Measurements from ENCODE around the gene CCT2. TPM values are rescaled to one million over a fixed set of nuclear protein-coding genes. Genes with fewer than 3 reads are reported as not detected.

The CCT2 gene
- total and polyA plus RNA-seq, 9 of the 15 experiments (the other 6 are each of a cell fraction or from before 2014, with no cell fraction given), result 341 to 738 (median 490) TPM

DNA sequence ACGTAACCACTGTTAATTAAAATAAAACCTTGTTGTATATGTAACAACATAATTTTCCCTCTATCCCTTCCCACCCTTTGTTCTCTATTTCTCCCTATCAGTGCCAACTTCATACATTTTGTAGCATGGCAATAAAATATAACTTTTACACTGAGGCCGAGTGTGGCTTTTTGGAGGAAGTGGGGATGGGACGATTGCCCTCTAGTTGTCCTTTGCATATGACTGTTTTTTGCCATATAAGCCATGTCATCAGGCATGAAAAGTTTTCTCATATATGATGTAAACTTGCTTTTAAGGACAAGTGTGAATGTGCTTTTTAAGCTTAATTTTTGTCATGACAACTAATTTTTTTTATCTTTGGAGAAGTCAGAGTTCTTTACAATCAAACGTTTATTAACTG is 6.2 kb upstream of the CCT2 start (continued):
- TF ChIP-seq SMARCC2 (IDR thresholded peaks at IDR 0.05; ENCODE audit: low read depth) (no peak), FOXP1 (CRISPR knock-in tag; IDR thresholded peaks at IDR 0.05) (no peak), PCBP1 (IDR thresholded peaks at IDR 0.05; ENCODE audit: low read depth, low read length, poor library complexity, severe bottlenecking) (no peak), RBFOX2 (IDR thresholded peaks at IDR 0.05; ENCODE audit: low read depth, low read length) (no peak)
- TF ChIP-seq, protein P1, sequence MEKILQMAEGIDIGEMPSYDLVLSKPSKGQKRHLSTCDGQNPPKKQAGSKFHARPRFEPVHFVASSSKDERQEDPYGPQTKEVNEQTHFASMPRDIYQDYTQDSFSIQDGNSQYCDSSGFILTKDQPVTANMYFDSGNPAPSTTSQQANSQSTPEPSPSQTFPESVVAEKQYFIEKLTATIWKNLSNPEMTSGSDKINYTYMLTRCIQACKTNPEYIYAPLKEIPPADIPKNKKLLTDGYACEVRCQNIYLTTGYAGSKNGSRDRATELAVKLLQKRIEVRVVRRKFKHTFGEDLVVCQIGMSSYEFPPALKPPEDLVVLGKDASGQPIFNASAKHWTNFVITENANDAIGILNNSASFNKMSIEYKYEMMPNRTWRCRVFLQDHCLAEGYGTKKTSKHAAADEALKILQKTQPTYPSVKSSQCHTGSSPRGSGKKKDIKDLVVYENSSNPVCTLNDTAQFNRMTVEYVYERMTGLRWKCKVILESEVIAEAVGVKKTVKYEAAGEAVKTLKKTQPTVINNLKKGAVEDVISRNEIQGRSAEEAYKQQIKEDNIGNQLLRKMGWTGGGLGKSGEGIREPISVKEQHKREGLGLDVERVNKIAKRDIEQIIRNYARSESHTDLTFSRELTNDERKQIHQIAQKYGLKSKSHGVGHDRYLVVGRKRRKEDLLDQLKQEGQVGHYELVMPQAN (IDR thresholded peaks at IDR 0.05; ENCODE audit: borderline replicate concordance), result no peak
- TF ChIP-seq, protein P2, sequence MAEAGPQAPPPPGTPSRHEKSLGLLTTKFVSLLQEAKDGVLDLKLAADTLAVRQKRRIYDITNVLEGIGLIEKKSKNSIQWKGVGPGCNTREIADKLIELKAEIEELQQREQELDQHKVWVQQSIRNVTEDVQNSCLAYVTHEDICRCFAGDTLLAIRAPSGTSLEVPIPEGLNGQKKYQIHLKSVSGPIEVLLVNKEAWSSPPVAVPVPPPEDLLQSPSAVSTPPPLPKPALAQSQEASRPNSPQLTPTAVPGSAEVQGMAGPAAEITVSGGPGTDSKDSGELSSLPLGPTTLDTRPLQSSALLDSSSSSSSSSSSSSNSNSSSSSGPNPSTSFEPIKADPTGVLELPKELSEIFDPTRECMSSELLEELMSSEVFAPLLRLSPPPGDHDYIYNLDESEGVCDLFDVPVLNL (CRISPR knock-in tag; IDR thresholded peaks at IDR 0.05; ENCODE audit: low read depth), result no peak

DNA sequence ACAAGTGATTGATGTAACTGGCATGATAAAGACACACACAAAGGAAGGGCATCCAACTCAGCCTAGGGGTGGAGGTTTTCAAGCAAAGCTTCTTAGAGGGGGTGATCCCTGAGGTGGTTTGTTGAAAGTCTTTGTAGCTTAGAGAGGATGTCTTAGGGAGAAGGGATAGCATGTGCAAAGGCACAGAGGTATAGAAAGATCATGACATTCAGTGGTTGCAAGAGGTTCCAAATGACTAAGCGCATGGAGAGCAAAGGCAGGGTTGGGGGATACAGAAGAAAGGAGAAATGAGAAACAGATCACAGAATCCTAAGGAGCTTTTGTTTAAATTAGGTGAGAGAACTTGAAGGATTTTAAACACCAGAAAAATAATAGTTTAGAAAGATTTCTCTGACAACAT is 5.2 kb upstream of the CCT2 start:
- no peak overlapping the region for H3K27ac ChIP-seq (ENCODE audit: extremely low read depth, low read depth, low read length)
- peaks cover 3% of the 10 kb centered on the region; the same call in 1 of the 3 replicates for H3K36me3 ChIP-seq (ENCODE audit: control insufficient read depth, insufficient read depth, low read length)
- in situ Hi-C loops (cut with MboI) (no loop called here), intact Hi-C loops (cut with micrococcal nuclease) (no loop called here)
- ChIA-PET POLR2A (interaction anchor here (1.2 kb wide), 1 partner anchor 11 kb away, joined by 3 read pairs; no protein-coding TSS in a partner anchor), CTCF (ENCODE audit: low intra/inter-chr PET ratio) (no interaction called here)
- no peaks in the 10 kb centered on the region for H4K20me1 ChIP-seq (replicated peaks; ENCODE audit: control insufficient read depth, insufficient read depth, low read length)
- H3K4me3 ChIP-seq, result no peak overlapping the region
- no peaks in the 10 kb centered on the region for H3K9me3 ChIP-seq (replicated peaks; ENCODE audit: control insufficient read depth, insufficient read depth, low read depth, low read length)
- FAIRE-seq, result no peak
- no peak overlapping the region for H2AFZ ChIP-seq (ENCODE audit: low read depth, low read length)
- H3K27me3 ChIP-seq (ENCODE audit: control insufficient read depth in 2 of 2, insufficient read depth in 2 of 2, low read length in 2 of 2), result no peaks in the 10 kb centered on the region
- no peaks in the 10 kb centered on the region; a peak in 1 of 5 replicates for H3K4me1 ChIP-seq (replicated peaks in 1 of 2; ENCODE audit: control insufficient read depth in 2 of 2, insufficient read depth in 2 of 2, low read length in 2 of 2)
- no peak; the same call in 2 of the 3 replicates for ATAC-seq
- no peak overlapping the region for H3K4me2 ChIP-seq (ENCODE audit: insufficient read depth, low read length)
- H3K9ac ChIP-seq (ENCODE audit: insufficient read depth in 1 of 2, low read depth in 2 of 2, low read length in 2 of 2), result no peak overlapping the region
- no peaks in the 10 kb centered on the region for H3K9me1 ChIP-seq (ENCODE audit: control insufficient read depth, insufficient read depth, low read length)
- H3K79me2 ChIP-seq (ENCODE audit: control insufficient read depth, insufficient read depth, low read length), result no peaks in the 10 kb centered on the region
- BruUV-seq (replicated peaks), result no TSS peak
- no peak for DNase-seq (ENCODE audit: extremely low read depth in 1 of 4, low spot score in 3 of 4)
- 94% methylated on average over 1 of the region's 1 CpG for WGBS (ENCODE audit: insufficient coverage, low coverage, missing lambda C conversion rate)
- TF ChIP-seq GABPA (tag; conservative IDR thresholded peaks at IDR 0.05; ENCODE audit: low read depth) (no peak), NFYB (IDR thresholded peaks at IDR 0.05; ENCODE audit: extremely low read depth, insufficient read length) (no peak), SRSF7 (optimal IDR thresholded peaks at IDR 0.05; ENCODE audit: low read depth, low read length) (no peak), MEIS2 (IDR thresholded peaks at IDR 0.05; ENCODE audit: partially characterized antibody) (peak; percentile 34), CTBP1 (IDR thresholded peaks at IDR 0.05; ENCODE audit: borderline replicate concordance) (no peak), MXI1 (IDR thresholded peaks at IDR 0.05; ENCODE audit: low read depth, low read length) (no peak), ZNF57 (CRISPR knock-in tag; IDR thresholded peaks at IDR 0.05) (no peak), FOXM1 (IDR thresholded peaks at IDR 0.05; ENCODE audit: low read depth) (no peak), FOXM1 (CRISPR knock-in tag; IDR thresholded peaks at IDR 0.05; ENCODE audit: low read depth) (no peak), RBM25 (IDR thresholded peaks at IDR 0.05; ENCODE audit: low read depth, low read length, severe bottlenecking) (peak; percentile 14), JUNB (CRISPR knock-in tag; conservative IDR thresholded peaks at IDR 0.05) (no peak), POLR2A (conservative IDR thresholded peaks at IDR 0.05) (peak; percentile 37; the same call in 1 of the 2 replicates)
- TF ChIP-seq, protein P3, sequence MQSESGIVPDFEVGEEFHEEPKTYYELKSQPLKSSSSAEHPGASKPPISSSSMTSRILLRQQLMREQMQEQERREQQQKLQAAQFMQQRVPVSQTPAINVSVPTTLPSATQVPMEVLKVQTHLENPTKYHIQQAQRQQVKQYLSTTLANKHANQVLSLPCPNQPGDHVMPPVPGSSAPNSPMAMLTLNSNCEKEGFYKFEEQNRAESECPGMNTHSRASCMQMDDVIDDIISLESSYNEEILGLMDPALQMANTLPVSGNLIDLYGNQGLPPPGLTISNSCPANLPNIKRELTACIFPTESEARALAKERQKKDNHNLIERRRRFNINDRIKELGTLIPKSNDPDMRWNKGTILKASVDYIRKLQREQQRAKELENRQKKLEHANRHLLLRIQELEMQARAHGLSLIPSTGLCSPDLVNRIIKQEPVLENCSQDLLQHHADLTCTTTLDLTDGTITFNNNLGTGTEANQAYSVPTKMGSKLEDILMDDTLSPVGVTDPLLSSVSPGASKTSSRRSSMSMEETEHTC (IDR thresholded peaks at IDR 0.05), result no peak
